Measurements from ENCODE around the gene FBXO10. TPM values are rescaled to one million over a fixed set of nuclear protein-coding genes. Genes with fewer than 3 reads are reported as not detected.
A peak's percentile ranks its signal among the peaks of the same experiment; 100 is the strongest.
"Not testable (repeated sequence)": the region's sequence is repeated elsewhere in the genome, so short reads cannot be mapped to it uniquely, and the experiment has no call there.

FBXO10 gene
- total RNA-seq, 2 donors from 2014 or later, result 19.5 to 26.6 TPM

DNA sequence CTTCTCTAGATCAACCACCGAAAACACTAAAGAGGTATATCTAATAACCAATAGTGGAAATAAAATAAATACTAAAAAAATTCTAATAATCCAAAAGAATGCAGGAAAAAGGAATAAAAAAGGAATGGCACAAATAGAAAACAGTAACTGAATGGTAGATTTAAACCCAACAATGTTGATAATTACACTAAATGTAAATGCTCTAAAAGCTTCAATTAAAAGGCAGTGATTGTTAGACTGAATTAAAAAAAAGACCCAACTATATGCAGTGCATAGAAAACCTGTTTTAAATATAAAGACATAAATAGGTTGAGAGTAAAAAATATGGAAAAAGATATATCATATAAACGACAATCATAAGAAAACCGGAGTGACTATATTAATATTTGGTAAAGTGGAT lies 101.7 kb downstream of the FBXO10 start:
- H3K4me1 ChIP-seq (ENCODE audit: control insufficient read depth, insufficient read depth, low read length), result no peaks in the 10 kb centered on the region
- H3K9me3 Mint-ChIP-seq, result peaks cover 29% of the 10 kb centered on the region
- no peak overlapping the region for H3K4me3 ChIP-seq (ENCODE audit: low read length)
- H3K27me3 ChIP-seq (ENCODE audit: control insufficient read depth, insufficient read depth, low read length, poor library complexity, severe bottlenecking), result no peaks in the 10 kb centered on the region
- H3K27ac Mint-ChIP-seq, result no peak overlapping the region
- H3K27me3 Mint-ChIP-seq (ENCODE audit: insufficient read depth), result peaks cover 3% of the 10 kb centered on the region
- no peak overlapping the region for H3K4me3 Mint-ChIP-seq
- no peak overlapping the region for H3K27ac ChIP-seq (ENCODE audit: low read depth, low read length)
- H3K4me1 Mint-ChIP-seq, result peaks cover 17% of the 10 kb centered on the region
- TF ChIP-seq, protein P1, sequence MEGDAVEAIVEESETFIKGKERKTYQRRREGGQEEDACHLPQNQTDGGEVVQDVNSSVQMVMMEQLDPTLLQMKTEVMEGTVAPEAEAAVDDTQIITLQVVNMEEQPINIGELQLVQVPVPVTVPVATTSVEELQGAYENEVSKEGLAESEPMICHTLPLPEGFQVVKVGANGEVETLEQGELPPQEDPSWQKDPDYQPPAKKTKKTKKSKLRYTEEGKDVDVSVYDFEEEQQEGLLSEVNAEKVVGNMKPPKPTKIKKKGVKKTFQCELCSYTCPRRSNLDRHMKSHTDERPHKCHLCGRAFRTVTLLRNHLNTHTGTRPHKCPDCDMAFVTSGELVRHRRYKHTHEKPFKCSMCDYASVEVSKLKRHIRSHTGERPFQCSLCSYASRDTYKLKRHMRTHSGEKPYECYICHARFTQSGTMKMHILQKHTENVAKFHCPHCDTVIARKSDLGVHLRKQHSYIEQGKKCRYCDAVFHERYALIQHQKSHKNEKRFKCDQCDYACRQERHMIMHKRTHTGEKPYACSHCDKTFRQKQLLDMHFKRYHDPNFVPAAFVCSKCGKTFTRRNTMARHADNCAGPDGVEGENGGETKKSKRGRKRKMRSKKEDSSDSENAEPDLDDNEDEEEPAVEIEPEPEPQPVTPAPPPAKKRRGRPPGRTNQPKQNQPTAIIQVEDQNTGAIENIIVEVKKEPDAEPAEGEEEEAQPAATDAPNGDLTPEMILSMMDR (conservative IDR thresholded peaks at IDR 0.05), result no peak
- peaks cover 25% of the 10 kb centered on the region for H3K9me3 ChIP-seq (ENCODE audit: control insufficient read depth, low read length)
- H3K36me3 Mint-ChIP-seq (ENCODE audit: low read depth), result peaks cover 3% of the 10 kb centered on the region
- no peak for DNase-seq
- WGBS, 2 experiments (ENCODE audit: insufficient coverage in 1 of 2, insufficient read length in 1 of 2), result 94 to 97% methylated on average over 2 of the region's 3 CpGs
- no peak overlapping the region for H3K9ac ChIP-seq (ENCODE audit: extremely low read depth, low read length, poor library complexity, severe bottlenecking)
- no peaks in the 10 kb centered on the region for H3K36me3 ChIP-seq (ENCODE audit: control insufficient read depth, insufficient read depth, low read length)

DNA sequence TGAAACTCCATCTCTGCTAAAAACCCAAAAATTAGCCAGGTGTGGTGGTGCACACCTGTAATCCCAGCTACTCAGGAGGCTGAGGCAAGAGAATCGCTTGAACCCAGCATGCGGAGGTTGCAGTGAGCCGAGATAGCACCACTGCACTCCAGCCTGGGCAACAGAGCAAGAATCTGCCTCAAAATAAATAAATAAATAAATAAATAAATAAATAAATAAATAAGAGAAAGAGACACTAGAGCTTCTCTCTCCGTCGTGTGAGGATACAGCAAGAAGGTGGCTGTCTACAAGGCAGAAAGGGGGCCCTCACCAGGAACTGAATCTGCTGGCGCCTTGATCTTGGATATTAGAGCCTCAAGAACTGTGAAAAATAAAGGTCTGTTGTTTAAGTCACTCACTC lies 102.2 kb downstream of the FBXO10 start:
- not testable (repeated sequence) for H3K27me3 Mint-ChIP-seq (ENCODE audit: insufficient read depth); H3K27ac Mint-ChIP-seq; H3K27ac ChIP-seq (ENCODE audit: low read depth, low read length); H3K4me1 ChIP-seq (ENCODE audit: control insufficient read depth, insufficient read depth, low read length); H3K27me3 ChIP-seq (ENCODE audit: control insufficient read depth, insufficient read depth, low read length, poor library complexity, severe bottlenecking); H3K36me3 Mint-ChIP-seq (ENCODE audit: low read depth); H3K4me3 Mint-ChIP-seq; H3K9ac ChIP-seq (ENCODE audit: extremely low read depth, low read length, poor library complexity, severe bottlenecking); DNase-seq; H3K36me3 ChIP-seq (ENCODE audit: control insufficient read depth, insufficient read depth, low read length)
- H3K4me1 Mint-ChIP-seq, result peaks cover 17% of the 10 kb centered on the region
- 50 to 61% methylated on average over 2 to 6 of the region's 6 CpGs for WGBS, 2 experiments (ENCODE audit: insufficient coverage in 1 of 2, insufficient read length in 1 of 2)
- Histone ChIP-seq H3K9me3 (ENCODE audit: control insufficient read depth, low read length) (peaks cover 25% of the 10 kb centered on the region), H3K4me3 (ENCODE audit: low read length) (peak overlapping the region; percentile 15)
- peaks cover 29% of the 10 kb centered on the region for H3K9me3 Mint-ChIP-seq

GRCh38 chr9:37471942-37472684 lies 104.1 kb downstream of the FBXO10 start:
- DNase-seq, result peak; percentile 77
- peak overlapping the region; percentile 97 for H3K27ac Mint-ChIP-seq

More at GRCh38 chr9:37471942-37472684, 104.1 kb downstream of the FBXO10 start:
- Mint-ChIP-seq H3K9me3 (peaks cover 29% of the 10 kb centered on the region), H3K36me3 (ENCODE audit: low read depth) (peaks cover 3% of the 10 kb centered on the region), H3K4me1 (peaks cover 14% of the 10 kb centered on the region), H3K4me3 (peak overlapping the region; percentile 43), H3K27me3 (ENCODE audit: insufficient read depth) (peaks cover 3% of the 10 kb centered on the region)
- Histone ChIP-seq H3K27ac (ENCODE audit: low read depth, low read length) (peak overlapping the region; percentile 90), H3K9ac (ENCODE audit: extremely low read depth, low read length, poor library complexity, severe bottlenecking) (peak overlapping the region; percentile 49), H3K9me3 (ENCODE audit: control insufficient read depth, low read length) (peaks cover 25% of the 10 kb centered on the region), H3K4me1 (ENCODE audit: control insufficient read depth, insufficient read depth, low read length) (no peaks in the 10 kb centered on the region), H3K36me3 (ENCODE audit: control insufficient read depth, insufficient read depth, low read length) (no peaks in the 10 kb centered on the region), H3K27me3 (ENCODE audit: control insufficient read depth, insufficient read depth, low read length, poor library complexity, severe bottlenecking) (no peaks in the 10 kb centered on the region), H3K4me3 (ENCODE audit: low read length) (peak overlapping the region; percentile 33)
- TF ChIP-seq, protein P1 (conservative IDR thresholded peaks at IDR 0.05), result no peak
- 28 to 52% methylated on average over 6 to 7 of the region's 7 CpGs for WGBS, 2 experiments (ENCODE audit: insufficient coverage in 1 of 2, insufficient read length in 1 of 2)

All from endodermal cell (in vitro differentiated cells).